ENCODE data around the gene GPBP1. TPM values are rescaled to one million over a fixed set of nuclear protein-coding genes. Genes with fewer than 3 reads are reported as not detected.

GPBP1 gene
- total RNA-seq, 1 donor from 2014 or later, result 63.0 TPM

- no peak overlapping the region for H3K4me3 ChIP-seq
- intact Hi-C loops (cut with DNase I), result loop anchor here (10.0 kb wide), 1 partner anchor 1166 kb away; the partner anchor contains the start of gene PLK2
- DNase-seq, result no peak
Measured at GRCh38 chr5:57298295-57298984, 124.6 kb downstream of the GPBP1 start.

GRCh38 chr5:57298985-57299491 is 125.2 kb downstream of the GPBP1 start:
- Histone ChIP-seq H3K27me3 (no peaks in the 10 kb centered on the region), H3K9me3 (no peaks in the 10 kb centered on the region), H3K27ac (no peak overlapping the region), H3K36me3 (no peaks in the 10 kb centered on the region), H3K4me1 (peaks cover 10% of the 10 kb centered on the region), H3K4me3 (peak overlapping the region; percentile 32)
- intact Hi-C loops (cut with DNase I), result loop anchor here (10.0 kb wide), 1 partner anchor 1166 kb away; the partner anchor contains the start of gene PLK2
- peak; percentile 70 for TF ChIP-seq CTCF (IDR thresholded peaks at IDR 0.05)
- ATAC-seq (peak; percentile 83), DNase-seq (no peak)

More at GRCh38 chr5:57298295-57298984, 124.6 kb downstream of the GPBP1 start:
- Histone ChIP-seq H3K36me3 (no peaks in the 10 kb centered on the region), H3K27ac (no peak overlapping the region), H3K27me3 (no peaks in the 10 kb centered on the region), H3K4me1 (peaks cover 10% of the 10 kb centered on the region), H3K9me3 (no peaks in the 10 kb centered on the region)
- TF ChIP-seq CTCF (IDR thresholded peaks at IDR 0.05), result peak; percentile 82
- ATAC-seq, result peak; percentile 93

- peaks cover 10% of the 10 kb centered on the region for H3K4me1 ChIP-seq
- no peaks in the 10 kb centered on the region for H3K36me3 ChIP-seq
- DNase-seq, result no peak
- no peaks in the 10 kb centered on the region for H3K27me3 ChIP-seq
- intact Hi-C loops (cut with DNase I), result loop anchor here (10.0 kb wide), 1 partner anchor 1165 kb away; the partner anchor contains the start of gene PLK2
- ATAC-seq, result peak; percentile 48
- H3K9me3 ChIP-seq, result no peaks in the 10 kb centered on the region
- TF ChIP-seq CTCF (IDR thresholded peaks at IDR 0.05), result no peak
- H3K27ac ChIP-seq, result no peak overlapping the region
- H3K4me3 ChIP-seq, result no peak overlapping the region
Measured at GRCh38 chr5:57299986-57300385, 126.1 kb downstream of the GPBP1 start.

- Histone ChIP-seq H3K4me1 (peaks cover 10% of the 10 kb centered on the region), H3K36me3 (no peaks in the 10 kb centered on the region), H3K27me3 (no peaks in the 10 kb centered on the region), H3K9me3 (no peaks in the 10 kb centered on the region), H3K27ac (no peak overlapping the region), H3K4me3 (no peak overlapping the region)
- TF ChIP-seq CTCF (IDR thresholded peaks at IDR 0.05), result no peak
- ATAC-seq (no peak), DNase-seq (no peak)
- intact Hi-C loops (cut with DNase I), result no loop called here
Measured at GRCh38 chr5:57302164-57302563, 128.3 kb downstream of the GPBP1 start.

- no peaks in the 10 kb centered on the region for H3K27me3 ChIP-seq
- peaks cover 10% of the 10 kb centered on the region for H3K4me1 ChIP-seq
- TF ChIP-seq CTCF (IDR thresholded peaks at IDR 0.05), result no peak
- H3K36me3 ChIP-seq, result no peaks in the 10 kb centered on the region
- no peaks in the 10 kb centered on the region for H3K9me3 ChIP-seq
- DNase-seq, result no peak
- no peak overlapping the region for H3K27ac ChIP-seq
- intact Hi-C loops (cut with DNase I), result no loop called here
- no peak overlapping the region for H3K4me3 ChIP-seq
- ATAC-seq, result no peak
Measured at GRCh38 chr5:57302643-57303042, 128.8 kb downstream of the GPBP1 start.
